HL-60/S4 (cell line): ENCODE data around the gene ANKS6.

ENCODE experiments used
- in situ Hi-C: fragments of 300-500 bp; cut with MboI; formaldehyde crosslinking; loops from 2 replicates; pipeline ENCODE4 v1.14.3; 2022; ENCODE audit warnings: low sequenced_read_pairs

Gene ANKS6

GRCh38 chr9:98793031-98793430 lies 3.3 kb downstream of the ANKS6 start:
- in situ Hi-C loops: no loop called here

- in situ Hi-C loops: no loop called here
These were observed 4.5 kb downstream of the ANKS6 start for GRCh38 chr9:98791608-98792490.

GRCh38 chr9:98790842-98791607 lies 5.3 kb downstream of the ANKS6 start:
- in situ Hi-C loops: no loop called here

- in situ Hi-C loops: no loop called here
These were observed 6.1 kb downstream of the ANKS6 start for GRCh38 chr9:98790134-98790841.

- in situ Hi-C loops: no loop called here
These were observed 6.7 kb downstream of the ANKS6 start for GRCh38 chr9:98789483-98790133.

GRCh38 chr9:98787766-98788335 lies 8.5 kb downstream of the ANKS6 start:
- in situ Hi-C loops: no loop called here

- in situ Hi-C loops: no loop called here
These were observed 9.4 kb downstream of the ANKS6 start for GRCh38 chr9:98786750-98787510.

GRCh38 chr9:98784831-98785806 lies 11.2 kb downstream of the ANKS6 start:
- in situ Hi-C loops: no loop called here

GRCh38 chr9:98783518-98784226 lies 12.7 kb downstream of the ANKS6 start:
- in situ Hi-C loops: no loop called here

- in situ Hi-C loops: no loop called here
These were observed 14.6 kb downstream of the ANKS6 start for GRCh38 chr9:98781588-98782383.

GRCh38 chr9:98780059-98780749 lies 16.2 kb downstream of the ANKS6 start:
- in situ Hi-C loops: no loop called here

- in situ Hi-C loops: loop anchor here (10.0 kb wide), 1 partner anchor 244 kb away; no protein-coding TSS in a partner anchor
These were observed 17.4 kb downstream of the ANKS6 start for GRCh38 chr9:98778711-98779530.

GRCh38 chr9:98778251-98778650 lies 18.1 kb downstream of the ANKS6 start:
- in situ Hi-C loops: loop anchor here (10.0 kb wide), 1 partner anchor 243 kb away; no protein-coding TSS in a partner anchor

- in situ Hi-C loops: loop anchor here (10.0 kb wide), 1 partner anchor 243 kb away; no protein-coding TSS in a partner anchor
These were observed 18.7 kb downstream of the ANKS6 start for GRCh38 chr9:98777618-98778017.

- in situ Hi-C loops: loop anchor here (10.0 kb wide), 1 partner anchor 241 kb away; no protein-coding TSS in a partner anchor
These were observed 20.4 kb downstream of the ANKS6 start for GRCh38 chr9:98775831-98776441.
